ENCODE measurements around the gene REC114. TPM values are rescaled to one million over a fixed set of nuclear protein-coding genes. Genes with fewer than 3 reads are reported as not detected.
A peak's percentile ranks its signal among the peaks of the same experiment; 100 is the strongest.

Gene REC114
- total and polyA plus RNA-seq, 9 of the 15 experiments (the other 6 are each of a cell fraction or from before 2014, with no cell fraction given), result 0.07 to 0.24 TPM; not detected in 7

GRCh38 chr15:73569361-73569760, 126.4 kb downstream of the REC114 start:
- no peak overlapping the region for H3K4me3 ChIP-seq
- peaks cover 4% of the 10 kb centered on the region; the same call in 1 of the 2 replicates for H4K20me1 ChIP-seq (replicated peaks; ENCODE audit: control insufficient read depth, insufficient read depth, low read length)
- in situ Hi-C loops (cut with MboI), result no loop called here
- CTCF ChIA-PET (ENCODE audit: low intra/inter-chr PET ratio), result interaction anchor here (1.4 kb wide), 1 partner anchor 67 kb away, joined by 5 read pairs; no protein-coding TSS in a partner anchor
- H3K4me2 ChIP-seq (ENCODE audit: insufficient read depth, low read length), result no peak overlapping the region
- no peak overlapping the region for H3K27ac ChIP-seq (ENCODE audit: extremely low read depth, low read depth, low read length)
- H3K27me3 ChIP-seq (ENCODE audit: control insufficient read depth in 2 of 2, insufficient read depth in 2 of 2, low read length in 2 of 2), result no peaks in the 10 kb centered on the region
- intact Hi-C loops (cut with micrococcal nuclease), result no loop called here
- H3K9me1 ChIP-seq (ENCODE audit: control insufficient read depth, insufficient read depth, low read length), result no peaks in the 10 kb centered on the region
- no peak for ATAC-seq
- WGBS (ENCODE audit: insufficient coverage, low coverage, missing lambda C conversion rate), result 70% methylated on average over 3 of the region's 3 CpGs
- no peak overlapping the region for H2AFZ ChIP-seq (ENCODE audit: low read depth, low read length)
- FAIRE-seq, result no peak
- POLR2A ChIA-PET, result no interaction called here
- no peak for DNase-seq (ENCODE audit: extremely low read depth in 1 of 4, low spot score in 3 of 4)
- no peak overlapping the region for H3K9ac ChIP-seq (ENCODE audit: insufficient read depth in 1 of 2, low read depth in 2 of 2, low read length in 2 of 2)
- H3K4me1 ChIP-seq (replicated peaks in 1 of 2; ENCODE audit: control insufficient read depth in 2 of 2, insufficient read depth in 2 of 2, low read length in 2 of 2), result peaks cover 0 to 6% of the 10 kb centered on the region in 2 experiments; a peak in 2 of 5 replicates
- peaks cover 62% of the 10 kb centered on the region; the same call in 2 of the 3 replicates for H3K36me3 ChIP-seq (ENCODE audit: control insufficient read depth, insufficient read depth, low read length)
- BruUV-seq (replicated peaks), result no TSS peak
- TF ChIP-seq RAD21 (CRISPR knock-in tag; conservative IDR thresholded peaks at IDR 0.05 in 1 of 2, IDR thresholded peaks at IDR 0.05 in 1 of 2), result peak in 1 of 2 experiments; percentile 43; a peak in 2 of 4 replicates
- TF ChIP-seq CTCF (IDR thresholded peaks at IDR 0.05 in 2 of 3, conservative IDR thresholded peaks at IDR 0.05 in 1 of 3; ENCODE audit: insufficient read depth in 2 of 3, low read depth in 1 of 3, low read length in 3 of 3), result peak in 1 of 3 experiments; percentile 30; a peak in 2 of 6 replicates
- 0 out of 2 replicates have a peak, but pooled peaks have one; percentile 12 for TF ChIP-seq SMC3 (conservative IDR thresholded peaks at IDR 0.05; ENCODE audit: insufficient read depth, low read depth, low read length)
- no peak for TF ChIP-seq NFIX (CRISPR knock-in tag; IDR thresholded peaks at IDR 0.05; ENCODE audit: low read depth)
- no peak for TF ChIP-seq ZNF280A (IDR thresholded peaks at IDR 0.05; ENCODE audit: low read depth, partially characterized antibody)
- H3K9me3 ChIP-seq (replicated peaks; ENCODE audit: control insufficient read depth, insufficient read depth, low read depth, low read length), result no peaks in the 10 kb centered on the region
- H3K79me2 ChIP-seq (ENCODE audit: control insufficient read depth, insufficient read depth, low read length), result no peaks in the 10 kb centered on the region

All from K562 (cell line).